ENCODE data around the gene CALHM1. TPM values are rescaled to one million over a fixed set of nuclear protein-coding genes. Genes with fewer than 3 reads are reported as not detected.

The CALHM1 gene
- total RNA-seq, 1 donor from 2014 or later, result not detected

DNA sequence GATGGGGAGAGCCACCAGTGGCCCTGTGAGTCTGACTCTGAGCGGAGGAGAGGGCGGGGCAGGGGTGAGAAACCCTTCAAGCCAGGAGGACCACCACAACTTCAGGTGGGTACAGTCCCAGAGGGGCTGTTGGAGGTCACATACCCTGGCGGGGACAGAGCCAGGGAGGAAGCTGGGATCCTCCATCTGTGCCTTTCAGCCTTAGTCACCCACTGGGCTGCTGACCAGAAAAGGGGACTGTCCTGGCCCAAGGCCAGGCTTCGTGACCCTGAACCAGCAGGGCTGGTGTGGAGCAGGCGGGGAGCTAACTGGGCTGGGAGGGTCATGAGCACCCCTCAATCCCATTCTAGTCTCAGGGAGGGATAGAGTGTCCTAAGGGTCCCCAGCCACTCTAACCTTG is 21.8 kb upstream of the CALHM1 start:
- H3K9me3 ChIP-seq, result no peaks in the 10 kb centered on the region
- intact Hi-C loops (cut with DNase I), result no loop called here
- DNase-seq (ENCODE audit: extremely low spot score in 2 of 2), result no peak
- TF ChIP-seq POLR2A (IDR thresholded peaks at IDR 0.05), result no peak
- TF ChIP-seq, protein P1, sequence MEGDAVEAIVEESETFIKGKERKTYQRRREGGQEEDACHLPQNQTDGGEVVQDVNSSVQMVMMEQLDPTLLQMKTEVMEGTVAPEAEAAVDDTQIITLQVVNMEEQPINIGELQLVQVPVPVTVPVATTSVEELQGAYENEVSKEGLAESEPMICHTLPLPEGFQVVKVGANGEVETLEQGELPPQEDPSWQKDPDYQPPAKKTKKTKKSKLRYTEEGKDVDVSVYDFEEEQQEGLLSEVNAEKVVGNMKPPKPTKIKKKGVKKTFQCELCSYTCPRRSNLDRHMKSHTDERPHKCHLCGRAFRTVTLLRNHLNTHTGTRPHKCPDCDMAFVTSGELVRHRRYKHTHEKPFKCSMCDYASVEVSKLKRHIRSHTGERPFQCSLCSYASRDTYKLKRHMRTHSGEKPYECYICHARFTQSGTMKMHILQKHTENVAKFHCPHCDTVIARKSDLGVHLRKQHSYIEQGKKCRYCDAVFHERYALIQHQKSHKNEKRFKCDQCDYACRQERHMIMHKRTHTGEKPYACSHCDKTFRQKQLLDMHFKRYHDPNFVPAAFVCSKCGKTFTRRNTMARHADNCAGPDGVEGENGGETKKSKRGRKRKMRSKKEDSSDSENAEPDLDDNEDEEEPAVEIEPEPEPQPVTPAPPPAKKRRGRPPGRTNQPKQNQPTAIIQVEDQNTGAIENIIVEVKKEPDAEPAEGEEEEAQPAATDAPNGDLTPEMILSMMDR (IDR thresholded peaks at IDR 0.05), result no peak
- no peak for TF ChIP-seq POLR2AphosphoS5 (IDR thresholded peaks at IDR 0.05; ENCODE audit: insufficient read depth in 1 of 2, low read depth in 1 of 2)
- H3K4me1 ChIP-seq, result no peaks in the 10 kb centered on the region
- H3K27ac ChIP-seq, result no peak overlapping the region
- no peaks in the 10 kb centered on the region for H3K36me3 ChIP-seq
- no peaks in the 10 kb centered on the region for H3K27me3 ChIP-seq
- no peak overlapping the region for H3K4me3 ChIP-seq

DNA sequence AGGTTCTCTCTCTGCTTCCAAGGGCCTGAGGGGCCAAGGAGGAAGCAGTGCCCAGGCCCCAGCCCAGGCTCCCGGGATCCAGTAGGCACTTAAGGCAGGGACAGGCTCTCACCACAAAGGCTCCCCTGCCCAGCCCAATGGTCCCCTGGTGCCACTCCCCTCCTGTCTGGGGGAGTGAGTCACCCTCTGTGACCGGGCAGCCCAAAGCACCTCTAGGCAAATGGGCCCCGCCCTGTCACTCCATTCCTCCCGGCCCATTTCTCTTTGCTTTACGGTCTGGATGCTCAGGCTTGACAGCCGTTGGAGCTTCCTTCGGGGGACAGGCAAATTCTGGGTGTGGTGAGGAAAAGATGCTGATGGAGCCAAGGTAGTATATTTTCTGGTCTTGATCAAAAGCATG is 20.4 kb upstream of the CALHM1 start, which contains the start of gene CALHM3:
Gene CALHM3, minus strand, starts transcription at position 106 of the 400 bp plus-strand sequence. CDS start 208 bp downstream, outside the sequence.
- DNase-seq (ENCODE audit: extremely low spot score in 2 of 2), result no peak
- intact Hi-C loops (cut with DNase I), result no loop called here
- TF ChIP-seq POLR2A (IDR thresholded peaks at IDR 0.05) (no peak), POLR2AphosphoS5 (IDR thresholded peaks at IDR 0.05; ENCODE audit: insufficient read depth in 1 of 2, low read depth in 1 of 2) (no peak)
- TF ChIP-seq, protein P1 (IDR thresholded peaks at IDR 0.05), result no peak
- no peak within 1 kb of the TSS for H3K27ac ChIP-seq
- no peaks in the 10 kb centered on the region for H3K36me3 ChIP-seq
- no peaks in the 10 kb centered on the region for H3K9me3 ChIP-seq
- H3K27me3 ChIP-seq, result no peaks in the 10 kb centered on the region
- no peak within 1 kb of the TSS for H3K4me3 ChIP-seq
- H3K4me1 ChIP-seq, result no peaks in the 10 kb centered on the region

DNA sequence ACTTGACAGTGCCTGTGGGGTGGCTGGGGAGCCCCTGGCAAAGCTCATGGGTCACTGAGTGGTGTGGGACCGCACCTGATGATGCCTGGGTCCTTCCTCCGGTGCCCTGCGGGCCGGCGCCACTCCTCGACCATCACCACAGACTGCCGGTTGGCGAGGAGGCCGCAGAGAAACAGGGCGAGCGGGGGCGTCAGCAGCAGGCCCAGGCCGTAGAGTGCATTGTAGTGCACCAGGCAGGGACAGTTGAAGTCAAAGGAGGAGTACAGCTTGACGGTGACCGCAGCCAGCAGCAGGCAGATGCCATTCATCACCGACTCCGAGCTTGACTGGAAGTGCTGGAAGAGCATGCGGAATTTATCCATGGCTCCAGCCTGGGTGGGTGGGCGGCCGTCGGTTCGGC is 20.0 kb upstream of the CALHM1 start:
- DNase-seq (ENCODE audit: extremely low spot score in 2 of 2), result no peak
- Histone ChIP-seq H3K27me3 (no peaks in the 10 kb centered on the region), H3K36me3 (no peaks in the 10 kb centered on the region), H3K9me3 (no peaks in the 10 kb centered on the region), H3K4me1 (no peaks in the 10 kb centered on the region), H3K27ac (no peak overlapping the region), H3K4me3 (no peak overlapping the region)
- intact Hi-C loops (cut with DNase I), result no loop called here
- no peak for TF ChIP-seq POLR2AphosphoS5 (IDR thresholded peaks at IDR 0.05; ENCODE audit: insufficient read depth in 1 of 2, low read depth in 1 of 2)
- TF ChIP-seq, protein P1 (IDR thresholded peaks at IDR 0.05), result no peak
- TF ChIP-seq POLR2A (IDR thresholded peaks at IDR 0.05), result no peak

DNA sequence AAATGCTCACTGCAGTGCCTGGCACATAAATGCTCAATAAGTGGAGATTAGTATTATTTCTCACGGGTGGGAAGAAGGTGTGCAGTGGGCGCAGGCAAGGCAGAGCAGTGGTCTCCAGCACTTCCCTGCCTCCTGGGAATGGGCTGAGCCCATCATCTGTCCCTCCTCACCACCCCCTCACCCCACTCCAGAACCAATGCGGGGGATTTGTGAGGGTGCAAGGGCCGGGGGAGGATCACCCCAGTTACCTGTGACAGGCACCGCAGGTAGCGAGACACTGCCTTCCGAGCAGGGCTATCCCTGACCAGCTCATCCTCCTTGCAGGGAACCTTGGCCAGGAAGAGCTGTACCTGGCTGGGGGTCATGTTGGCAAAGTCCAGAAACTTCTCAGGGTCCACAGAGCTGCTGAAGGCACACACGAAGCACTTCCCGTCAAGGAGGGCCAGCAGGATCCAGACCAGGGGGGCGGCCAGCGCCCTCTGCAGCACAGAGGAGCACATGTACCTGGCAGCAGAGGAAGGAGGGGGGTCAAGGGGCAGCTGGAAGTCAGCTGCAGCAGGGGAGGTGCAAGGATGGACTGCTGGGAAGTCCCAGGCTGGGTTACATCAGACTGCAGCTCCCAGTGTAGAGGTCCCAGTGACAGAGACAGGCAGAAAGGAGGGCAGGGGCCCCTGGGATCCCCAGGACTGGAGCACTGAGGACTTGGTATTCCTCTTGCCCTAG is 17.5 kb upstream of the CALHM1 start:
- H3K4me3 ChIP-seq, result no peak overlapping the region
- no peak overlapping the region for H3K27ac ChIP-seq
- H3K27me3 ChIP-seq, result no peaks in the 10 kb centered on the region
- peaks cover 11% of the 10 kb centered on the region for H3K4me1 ChIP-seq
- DNase-seq (ENCODE audit: extremely low spot score in 2 of 2), result no peak
- no peaks in the 10 kb centered on the region for H3K36me3 ChIP-seq
- intact Hi-C loops (cut with DNase I), result no loop called here
- TF ChIP-seq, protein P1 (IDR thresholded peaks at IDR 0.05), result no peak
- TF ChIP-seq POLR2AphosphoS5 (IDR thresholded peaks at IDR 0.05; ENCODE audit: insufficient read depth in 1 of 2, low read depth in 1 of 2) (no peak), POLR2A (IDR thresholded peaks at IDR 0.05) (no peak)
- no peaks in the 10 kb centered on the region for H3K9me3 ChIP-seq

DNA sequence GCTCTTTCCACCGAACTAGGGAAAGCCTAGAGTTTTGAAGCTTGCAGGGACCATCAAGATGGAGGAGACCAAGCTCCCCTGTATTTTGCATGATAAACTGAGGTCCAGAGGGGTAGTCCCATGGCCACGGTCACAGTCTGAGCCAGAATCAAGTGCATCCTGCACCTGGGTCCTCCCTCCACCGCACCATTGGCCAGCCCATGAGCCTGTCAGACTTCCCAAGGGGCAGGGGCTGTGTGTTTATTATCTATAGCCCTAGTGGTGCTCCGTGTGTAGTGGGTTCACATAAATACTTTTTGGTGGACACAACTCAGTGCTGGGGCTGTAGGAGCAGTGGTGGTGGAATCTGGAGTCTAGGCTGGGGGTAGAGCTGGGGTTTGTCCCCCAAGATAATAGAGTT is 16.7 kb upstream of the CALHM1 start:
- Histone ChIP-seq H3K27ac (no peak overlapping the region), H3K36me3 (no peaks in the 10 kb centered on the region), H3K4me3 (no peak overlapping the region), H3K4me1 (peaks cover 19% of the 10 kb centered on the region), H3K27me3 (no peaks in the 10 kb centered on the region), H3K9me3 (no peaks in the 10 kb centered on the region)
- no peak for DNase-seq (ENCODE audit: extremely low spot score in 2 of 2)
- intact Hi-C loops (cut with DNase I), result no loop called here
- TF ChIP-seq POLR2AphosphoS5 (IDR thresholded peaks at IDR 0.05; ENCODE audit: insufficient read depth in 1 of 2, low read depth in 1 of 2) (no peak), POLR2A (IDR thresholded peaks at IDR 0.05) (no peak)
- TF ChIP-seq, protein P1 (IDR thresholded peaks at IDR 0.05), result no peak
